Measurements from ENCODE around the gene TNFAIP8L2.

The TNFAIP8L2 gene

DNA sequence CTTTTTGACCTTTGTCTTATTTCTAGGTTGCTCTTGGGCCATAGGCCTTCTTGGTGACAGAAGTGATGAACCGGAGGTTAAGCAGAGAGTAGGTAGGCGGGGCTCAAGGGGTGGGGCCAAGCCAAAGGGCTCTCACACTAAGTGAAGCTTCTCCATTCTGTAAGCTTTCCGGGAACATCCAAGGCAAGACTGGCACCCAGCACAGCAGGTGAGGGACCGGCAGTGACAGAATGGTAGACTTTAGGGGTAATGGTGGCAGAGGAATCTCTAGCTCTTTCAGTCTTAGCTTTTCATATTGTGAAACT, at the start of gene TNFAIP8L2:
Gene TNFAIP8L2 (plus strand): TSS at position 135 of the 305 bp plus-strand sequence. CDS start 2,049 bp downstream, outside the sequence.
- no peak for FAIRE-seq

DNA sequence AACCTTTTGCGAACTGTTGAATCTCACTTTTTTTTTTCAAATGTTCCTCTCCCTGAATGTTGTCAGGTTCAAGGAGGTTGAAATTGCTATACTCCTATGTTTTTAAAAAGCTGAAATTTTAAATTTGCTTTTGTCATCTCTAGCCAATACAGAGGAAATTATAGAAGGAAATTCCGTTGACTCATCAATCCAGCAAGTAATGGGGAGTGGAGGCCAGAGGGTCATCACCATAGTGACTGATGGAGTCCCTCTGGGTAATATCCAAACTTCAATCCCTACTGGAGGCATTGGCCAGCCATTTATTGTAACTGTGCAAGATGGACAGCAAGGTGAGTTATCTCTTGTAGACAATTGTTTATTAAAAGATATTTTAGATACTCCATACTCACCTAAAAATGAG, 49.6 kb upstream of the TNFAIP8L2 start:
- no peak for FAIRE-seq

DNA sequence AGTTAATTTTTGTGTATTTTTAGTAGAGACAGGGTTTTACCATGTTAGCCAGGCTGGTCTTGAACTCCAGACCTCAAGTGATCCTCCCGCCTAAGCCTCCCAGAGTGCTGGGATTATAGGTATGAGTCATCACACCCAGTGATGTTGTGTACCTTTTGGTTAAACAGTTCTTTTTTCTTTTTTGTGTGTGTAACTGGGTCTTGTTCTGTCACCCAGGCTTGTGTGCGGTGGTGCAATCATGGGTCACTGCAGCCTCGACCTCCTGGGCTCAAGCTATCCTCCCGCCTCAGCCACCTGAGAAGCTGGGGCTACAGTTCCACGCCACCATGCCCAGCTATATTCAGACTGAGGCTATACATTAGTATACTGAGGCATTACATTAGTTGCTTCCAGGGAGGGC, 48.1 kb upstream of the TNFAIP8L2 start:
- no peak for FAIRE-seq

DNA sequence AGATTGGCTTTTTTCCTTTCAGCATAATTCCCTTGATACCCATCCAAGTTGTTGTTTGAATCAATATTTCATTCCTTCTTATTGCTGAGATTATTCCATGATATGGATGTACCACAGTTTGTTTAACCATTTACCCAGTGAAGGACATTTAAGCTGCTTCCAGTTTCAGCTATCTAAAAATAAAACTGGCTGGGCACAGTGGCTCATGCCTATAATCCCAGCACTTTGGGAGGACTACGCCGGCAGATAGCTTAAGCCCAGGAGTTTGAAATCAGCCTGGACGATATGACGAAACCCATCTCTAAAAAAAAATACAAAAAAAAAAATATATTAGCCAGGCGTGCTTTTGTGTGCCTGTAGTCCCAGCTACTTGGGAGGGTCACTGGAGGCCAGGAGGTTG, 42.6 kb upstream of the TNFAIP8L2 start:
- FAIRE-seq: no peak

DNA sequence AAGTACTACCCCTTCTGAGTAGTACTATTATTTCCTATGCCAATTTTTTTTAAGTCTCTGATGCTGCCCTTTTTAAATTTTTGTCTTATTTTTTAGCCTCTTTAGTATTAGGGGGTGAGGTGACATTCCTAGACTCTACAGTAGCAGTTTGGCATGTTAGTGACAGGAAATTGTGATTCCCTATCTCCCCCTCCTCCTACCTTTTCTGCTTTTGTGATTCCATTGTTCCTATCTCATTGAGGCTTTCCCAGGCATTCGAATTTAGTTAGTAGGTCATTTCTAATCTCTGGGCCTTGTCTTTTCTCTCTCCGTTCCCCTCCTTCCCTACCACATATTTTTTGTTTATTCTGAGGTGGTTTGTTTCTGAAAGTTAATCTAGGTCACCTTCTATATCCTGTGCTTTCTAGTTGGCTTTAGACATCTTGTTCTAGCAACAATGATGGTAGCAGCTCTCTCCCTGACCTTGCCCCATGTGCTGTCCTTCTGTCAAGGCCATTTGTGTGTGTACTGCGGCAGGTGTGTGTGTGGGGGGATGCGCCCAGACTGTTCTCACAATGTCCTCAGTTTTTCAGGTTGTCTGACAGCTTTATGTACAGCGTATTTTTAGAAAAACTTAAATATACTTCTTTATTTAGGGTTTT, 31.6 kb upstream of the TNFAIP8L2 start:
- FAIRE-seq: no peak

DNA sequence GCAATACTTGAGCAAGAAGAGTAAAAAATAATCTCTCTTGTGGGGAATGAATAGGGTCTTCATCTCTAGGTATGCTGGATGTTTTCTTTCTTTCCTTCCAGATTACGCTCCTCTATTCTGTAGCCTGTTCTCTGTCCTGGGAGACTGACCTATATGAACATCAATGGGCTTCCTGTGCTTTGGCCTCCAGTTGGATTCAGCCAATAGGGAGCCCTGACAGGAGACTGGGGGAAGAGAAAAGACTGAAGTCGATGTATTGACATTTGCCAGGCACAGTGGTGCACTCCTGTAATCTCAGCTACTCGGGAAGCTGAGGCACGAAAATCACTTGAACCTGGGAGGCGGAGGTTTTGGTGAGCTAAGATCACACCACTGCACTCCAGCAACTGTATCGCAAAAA, 27.6 kb upstream of the TNFAIP8L2 start:
- FAIRE-seq: no peak

DNA sequence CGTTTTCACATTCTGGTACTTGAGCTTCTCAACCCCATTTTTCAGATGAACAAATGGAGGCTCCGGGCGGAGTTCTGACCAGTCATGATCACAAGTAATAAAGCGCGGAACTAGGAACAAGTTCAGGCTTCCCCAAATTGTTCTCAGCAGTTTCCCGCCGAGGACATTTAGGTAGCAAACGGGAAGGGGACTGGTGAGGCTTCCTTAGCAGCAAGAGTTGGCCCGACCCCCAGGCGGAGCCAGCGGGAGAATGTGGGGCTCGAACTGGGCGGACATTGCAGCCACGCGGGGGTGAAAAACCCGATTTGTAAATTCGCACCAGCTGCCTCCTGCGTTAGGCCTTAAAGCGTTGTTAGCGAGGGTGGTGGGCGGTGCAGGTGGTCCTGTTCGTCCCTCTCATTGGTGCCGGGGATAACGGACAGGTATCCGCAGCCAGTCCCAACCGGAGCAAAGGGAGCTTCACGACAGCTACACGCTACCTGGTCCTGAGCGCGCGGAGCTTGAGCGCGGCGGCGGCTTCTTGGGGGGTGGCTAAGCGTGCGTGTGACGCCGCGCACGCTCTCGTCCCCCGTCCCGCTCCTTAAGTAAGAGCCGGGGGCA, 25.4 kb upstream of the TNFAIP8L2 start:
- no peak for FAIRE-seq

DNA sequence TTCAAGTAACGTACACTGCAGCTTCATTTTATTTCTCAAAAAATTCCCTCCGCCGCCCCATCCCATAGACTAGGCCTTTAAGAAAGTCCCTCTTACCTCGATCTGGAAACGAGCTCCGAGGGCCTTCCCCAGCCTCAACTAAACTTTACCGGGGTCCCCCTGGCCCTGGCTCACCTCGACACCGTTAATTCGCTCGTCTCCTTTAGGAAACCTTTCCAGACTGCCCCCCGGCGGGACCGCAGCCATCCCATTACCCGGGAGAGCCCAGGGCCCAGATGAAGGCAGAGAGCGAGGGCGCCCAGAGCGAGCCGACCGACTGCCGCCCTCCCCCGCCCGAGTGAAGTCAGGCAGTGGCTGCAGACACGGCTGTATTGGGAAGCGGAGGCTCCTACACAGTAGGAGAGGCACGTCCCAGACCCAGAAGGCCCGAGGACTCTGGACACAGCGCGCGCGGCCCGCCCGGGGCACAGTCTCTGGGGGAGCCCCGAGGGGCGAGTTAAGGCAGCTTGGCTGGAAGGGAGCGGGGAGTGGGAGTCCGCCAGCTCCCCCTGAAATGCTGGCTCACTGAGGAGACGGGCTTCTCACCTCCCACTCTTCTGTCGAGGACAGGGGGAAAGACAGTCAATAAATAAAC, 24.6 kb upstream of the TNFAIP8L2 start:
- no peak for FAIRE-seq

DNA sequence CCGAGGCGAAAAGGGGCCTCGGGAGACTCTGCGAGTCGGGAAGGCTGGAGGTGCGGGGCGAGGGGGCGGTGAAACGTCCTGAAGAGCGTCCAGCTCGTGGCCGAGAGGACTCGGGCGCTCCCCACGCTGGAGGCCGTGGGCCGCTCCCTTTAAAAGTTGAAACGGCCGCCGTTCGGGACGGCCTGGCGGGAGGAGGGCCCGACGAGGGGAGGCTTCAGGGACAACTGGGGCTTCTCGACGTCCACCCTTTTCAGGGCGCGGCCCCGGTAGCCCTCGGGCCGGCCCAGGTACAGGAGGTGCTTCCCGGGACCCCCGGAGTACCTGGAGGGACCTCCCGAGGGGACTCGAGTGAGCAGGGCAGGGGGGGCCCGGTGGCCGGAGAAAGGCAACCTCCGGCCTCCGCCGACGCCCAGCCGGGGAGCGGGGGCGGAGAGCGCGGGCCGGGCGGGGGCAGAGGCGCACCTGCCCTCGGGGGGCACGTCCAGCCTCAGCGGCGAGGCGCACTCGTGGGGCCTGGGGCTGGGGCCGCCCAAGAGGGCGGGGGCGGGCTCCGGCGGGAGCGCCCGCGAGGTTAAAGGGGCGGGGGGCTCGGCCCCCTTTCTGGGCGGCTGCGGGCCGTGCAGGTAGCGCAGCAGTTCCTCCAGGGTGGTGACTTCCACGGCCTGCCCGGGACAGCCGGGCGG, 24.0 kb upstream of the TNFAIP8L2 start:
- FAIRE-seq: no peak

DNA sequence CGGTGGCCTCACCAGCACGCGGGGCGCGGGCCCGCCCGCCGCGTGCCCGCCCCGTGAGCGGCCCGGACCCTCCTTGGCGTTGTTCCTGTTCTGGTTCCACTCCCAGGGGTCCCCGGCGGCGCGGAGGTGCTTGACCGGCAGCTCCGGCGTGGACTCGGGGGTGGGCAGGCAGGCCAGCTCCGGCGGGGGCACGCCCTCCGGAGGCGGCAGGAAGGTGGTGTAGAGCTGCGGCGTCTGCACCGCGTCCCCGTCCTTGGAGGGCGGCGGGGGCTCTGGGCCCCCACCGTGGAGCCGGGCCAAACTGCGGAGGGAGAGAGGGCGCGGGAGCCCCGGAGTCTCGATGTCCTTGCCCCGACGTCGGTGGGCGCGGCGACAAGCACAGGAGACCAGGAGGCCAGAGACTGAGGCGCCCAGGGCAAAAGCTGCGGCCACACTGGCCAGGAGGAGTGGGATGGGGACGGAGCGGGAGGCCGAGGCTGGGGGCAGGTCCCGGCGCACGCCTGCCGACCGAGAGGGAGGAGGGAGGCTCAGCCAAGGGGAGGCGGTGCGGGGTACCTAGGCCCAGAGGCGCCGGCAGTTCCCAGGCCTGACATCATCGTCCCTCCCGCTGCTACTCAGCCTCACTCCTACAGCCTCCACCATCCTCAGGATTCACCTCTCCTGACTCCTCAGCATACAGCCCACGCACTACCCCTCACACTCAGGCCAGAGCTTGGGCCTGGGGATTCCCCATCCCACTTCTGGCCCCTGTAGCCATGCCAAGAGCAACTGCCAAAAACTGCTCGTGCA, 23.2 kb upstream of the TNFAIP8L2 start:
- no peak for FAIRE-seq

DNA sequence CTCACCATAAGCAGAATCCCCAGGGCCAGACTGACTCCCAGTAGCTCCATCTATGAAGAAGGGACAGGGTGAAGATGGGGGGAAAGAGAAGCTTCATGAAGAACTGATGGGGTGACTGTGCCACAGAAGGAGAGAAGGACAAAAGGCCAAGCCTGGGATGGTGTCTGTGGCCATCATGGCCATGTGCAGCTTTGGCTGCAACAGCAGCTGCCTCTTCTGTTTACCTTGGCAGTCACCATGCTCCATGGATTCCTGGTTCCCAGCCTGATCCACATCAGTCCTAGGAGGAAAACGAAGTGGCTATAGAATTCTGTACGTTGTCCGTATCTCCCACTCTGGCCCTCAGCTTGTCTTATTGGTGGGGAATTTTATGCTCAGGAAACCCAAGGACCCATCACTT, 22.1 kb upstream of the TNFAIP8L2 start:
- FAIRE-seq: no peak

DNA sequence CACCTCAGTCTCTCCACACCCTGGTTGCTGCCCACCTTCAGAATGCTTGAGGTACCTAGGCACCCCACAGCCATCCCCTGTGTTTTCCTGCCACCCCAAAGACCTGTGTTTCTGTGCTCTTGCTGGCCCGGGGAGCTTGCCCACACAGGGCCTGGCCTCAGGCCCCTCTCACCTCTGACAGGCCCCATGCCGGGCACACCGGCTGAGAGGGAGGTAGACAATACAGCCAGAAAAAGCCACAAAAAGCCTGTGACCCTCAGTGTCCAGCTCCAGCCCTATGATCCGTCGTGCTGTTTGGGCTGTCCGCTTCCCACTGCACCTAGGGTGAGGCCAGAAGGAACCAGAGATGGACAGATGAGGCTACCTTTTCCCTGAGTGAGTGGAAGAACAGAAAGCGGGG, 21.5 kb upstream of the TNFAIP8L2 start:
- no peak for FAIRE-seq

DNA sequence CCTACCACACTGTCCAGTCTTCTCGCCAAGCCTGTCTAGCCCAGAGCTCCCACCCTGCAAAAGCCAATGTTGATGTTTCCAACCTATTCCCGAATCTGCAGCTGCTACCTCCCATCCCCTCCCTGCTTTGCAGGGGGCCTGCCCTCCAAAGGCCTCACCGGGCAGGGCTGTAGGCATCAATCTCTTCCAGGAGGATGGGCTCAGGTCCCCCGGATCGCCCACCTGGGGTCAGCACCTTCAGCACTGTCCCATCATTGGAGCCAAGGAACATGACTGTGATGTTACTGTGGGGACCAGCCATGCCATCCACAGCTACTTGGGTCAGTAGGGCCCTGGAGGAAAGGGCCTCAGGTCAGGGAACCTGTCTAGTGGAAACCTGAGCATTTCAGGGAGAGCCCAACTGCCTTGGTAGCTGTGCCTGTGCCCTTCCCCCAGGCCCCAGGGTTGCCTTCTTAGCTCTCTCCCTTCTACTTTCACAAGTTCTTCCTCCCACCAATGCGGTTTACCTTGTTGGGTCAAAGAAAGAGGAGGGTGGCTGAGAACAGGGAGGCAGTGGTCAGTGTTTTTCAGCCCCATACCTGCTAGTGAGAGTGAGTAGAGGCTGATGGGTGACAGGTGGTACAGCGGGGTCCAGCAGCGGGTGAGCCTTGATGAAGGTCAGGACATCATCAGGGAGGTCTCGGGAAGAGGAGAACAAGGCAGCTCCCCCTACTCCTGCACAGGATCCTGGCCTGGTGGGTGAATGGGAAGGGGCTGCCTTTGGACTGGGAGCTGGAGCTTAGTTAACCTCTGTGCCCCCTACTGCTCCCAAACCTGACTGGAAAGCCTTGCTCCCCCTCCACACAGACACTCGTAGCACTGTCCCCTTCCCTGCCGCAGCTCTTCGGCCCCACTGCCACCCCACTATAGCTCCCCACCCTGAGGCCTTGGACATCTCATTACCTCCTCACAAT, 20.7 kb upstream of the TNFAIP8L2 start:
- FAIRE-seq: no peak

DNA sequence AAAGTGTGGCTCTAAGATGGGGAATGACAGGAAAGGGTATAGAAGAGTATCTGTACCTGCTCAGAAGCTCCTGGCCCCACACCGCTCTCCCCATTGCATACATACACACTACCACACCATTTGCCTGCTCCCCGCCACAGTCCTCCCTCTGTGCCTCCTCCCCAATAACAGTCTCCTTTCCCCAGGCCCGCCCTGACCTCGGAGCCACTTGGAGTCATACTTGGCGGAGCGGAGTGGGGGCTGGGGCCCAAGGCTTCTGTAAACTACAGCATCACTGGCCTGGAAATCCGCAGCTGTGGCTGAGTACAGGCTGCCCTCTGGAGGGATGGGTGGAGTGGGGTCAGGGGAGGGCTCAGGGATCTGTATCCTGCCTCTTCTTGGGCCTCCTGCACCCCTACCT, 18.7 kb upstream of the TNFAIP8L2 start:
- FAIRE-seq: no peak

DNA sequence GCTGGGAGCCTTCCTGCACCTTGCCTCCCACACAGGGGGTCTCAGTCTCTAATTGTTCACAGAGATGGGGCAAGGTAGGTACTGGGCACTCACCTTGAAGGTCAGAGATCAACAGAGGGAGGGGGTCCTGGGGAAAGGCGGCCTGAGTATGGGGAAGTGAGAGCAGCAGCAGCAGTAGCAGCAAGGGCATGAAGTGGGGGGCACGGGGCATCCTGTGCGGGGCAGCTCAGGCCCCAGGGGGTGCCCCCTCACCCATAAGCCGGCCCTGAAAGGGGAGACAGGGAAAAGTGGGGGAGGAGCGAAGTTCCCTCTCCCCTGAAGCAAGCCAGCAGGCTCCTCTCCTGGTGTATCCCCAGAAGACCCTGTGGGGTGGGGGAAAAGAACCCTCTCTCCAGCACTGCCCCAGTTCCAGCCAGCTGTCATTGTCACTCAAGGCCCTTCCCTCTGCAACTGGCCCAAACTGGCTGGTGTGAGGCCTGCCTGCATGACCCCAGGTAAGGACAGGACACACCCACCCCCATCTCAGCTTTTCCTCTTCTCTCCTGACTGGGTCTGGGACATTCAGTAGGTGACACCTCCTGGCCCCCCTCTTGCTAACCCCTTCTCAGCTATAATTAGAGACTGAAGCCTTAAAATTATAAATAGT, 13.9 kb upstream of the TNFAIP8L2 start:
- no peak for FAIRE-seq

DNA sequence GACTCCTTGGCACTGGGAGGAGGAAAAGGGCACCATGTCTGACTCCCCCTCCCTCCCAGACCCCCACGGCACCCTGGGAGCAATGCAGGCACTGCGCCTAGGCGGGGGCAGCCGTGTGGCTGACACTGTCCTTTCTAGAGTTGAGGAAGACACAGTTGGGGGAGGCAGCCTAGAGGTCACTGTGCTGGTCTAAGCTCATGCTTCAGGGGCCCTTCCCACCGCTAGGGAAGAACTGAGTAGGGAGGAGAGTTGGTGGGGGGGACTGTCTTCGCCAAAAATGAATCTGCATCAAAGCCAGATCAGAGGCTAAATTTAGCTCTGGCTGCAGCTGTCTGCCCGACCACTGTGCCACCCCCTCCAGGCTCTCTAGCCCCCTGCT, 13.4 kb upstream of the TNFAIP8L2 start:
- FAIRE-seq: no peak

DNA sequence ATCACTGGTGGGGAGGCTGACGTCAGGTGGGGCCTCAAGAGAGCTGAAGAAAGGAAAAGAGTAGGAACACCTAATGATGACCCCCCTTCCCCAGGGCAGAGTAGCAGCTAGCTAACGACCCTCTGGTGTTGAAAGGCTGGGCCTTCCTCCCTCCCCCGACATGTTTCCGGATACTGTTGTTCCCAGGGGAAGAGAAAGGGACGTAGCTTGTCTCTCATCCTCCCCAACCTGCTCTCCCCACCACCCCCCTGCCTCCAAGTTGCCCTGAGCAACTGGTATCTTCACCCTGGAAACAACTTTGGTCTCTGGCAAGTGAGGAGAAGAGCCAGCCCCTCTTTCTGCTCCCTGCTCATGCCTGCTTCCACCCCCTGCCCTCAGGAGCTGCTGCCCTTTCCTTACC, 12.5 kb upstream of the TNFAIP8L2 start:
- FAIRE-seq: no peak

DNA sequence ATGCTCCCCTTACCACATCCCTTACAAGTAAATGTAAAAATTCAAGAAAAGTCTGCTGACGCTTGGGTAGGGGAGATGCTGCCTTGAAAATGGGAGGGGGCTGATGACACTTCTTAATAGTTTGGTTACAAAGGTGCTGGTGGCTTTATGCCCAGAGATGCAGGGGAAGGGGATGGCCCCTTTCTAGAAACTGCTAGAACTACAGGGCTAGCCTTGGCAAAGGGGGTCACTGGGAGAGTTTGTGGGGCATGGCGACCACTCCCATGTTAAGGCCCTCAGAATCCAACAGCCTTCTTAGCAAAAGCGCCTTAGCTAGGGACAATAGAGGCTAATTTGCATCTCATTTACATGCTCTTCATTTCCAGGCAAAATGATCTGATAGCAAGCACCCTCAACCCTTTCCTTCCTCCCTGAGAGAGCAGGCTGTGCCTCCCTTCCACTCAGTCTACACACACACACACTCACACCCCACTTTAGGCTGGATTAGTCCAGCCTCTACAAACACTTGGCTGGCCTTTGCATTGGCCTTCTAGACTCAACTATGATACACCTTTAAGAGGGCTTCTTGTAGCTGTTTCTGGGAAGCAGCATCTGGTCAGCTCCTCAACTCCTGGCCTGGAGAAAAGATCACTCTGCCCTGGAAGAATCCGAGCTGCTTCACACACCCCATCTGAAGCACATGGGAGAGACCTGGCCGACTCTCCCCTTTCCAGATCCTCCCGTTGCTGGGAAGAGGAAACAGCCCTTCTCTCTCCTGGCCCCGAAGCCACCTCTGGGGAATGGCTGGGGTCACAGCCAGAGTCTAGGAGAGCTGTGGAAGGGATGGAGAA, 11.8 kb upstream of the TNFAIP8L2 start:
- FAIRE-seq: no peak

DNA sequence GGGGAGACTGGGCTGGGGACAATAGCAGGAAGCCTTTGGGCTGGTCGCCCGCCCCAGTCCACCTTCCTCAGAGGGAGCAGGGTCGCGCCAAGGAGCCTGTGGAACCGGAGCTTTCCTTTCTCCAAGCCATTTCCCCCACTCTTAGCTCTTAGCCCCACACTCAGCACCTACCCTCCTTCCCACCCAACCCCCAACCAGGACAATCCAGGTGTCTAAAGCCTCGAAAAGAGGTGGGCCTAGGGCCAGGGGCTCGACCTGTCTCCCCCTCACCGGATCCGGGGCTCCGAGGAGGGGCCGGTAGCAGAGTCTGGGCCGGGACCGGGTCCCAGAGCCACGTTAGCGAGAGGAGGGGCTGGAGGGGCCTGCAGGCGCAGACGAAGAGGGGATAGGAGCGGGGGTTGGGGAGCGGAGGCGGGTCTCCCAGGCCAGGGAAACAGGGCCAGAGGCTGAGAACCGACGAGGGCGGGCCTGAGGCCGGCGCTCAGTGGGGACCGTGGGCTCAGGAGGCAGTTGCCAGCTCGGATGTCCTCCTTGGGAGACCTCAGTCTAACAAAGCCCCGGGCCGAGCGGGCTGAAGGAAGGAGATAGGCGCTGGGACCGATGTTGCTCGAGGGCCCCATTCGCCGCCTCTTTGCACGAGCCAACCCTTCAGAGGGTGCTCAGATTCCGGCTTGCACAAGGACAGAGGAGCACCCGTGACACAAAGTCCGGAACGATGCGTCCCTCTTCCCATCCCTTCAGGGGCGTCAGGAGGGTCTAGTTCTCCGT, 11.0 kb upstream of the TNFAIP8L2 start:
- no peak for FAIRE-seq

DNA sequence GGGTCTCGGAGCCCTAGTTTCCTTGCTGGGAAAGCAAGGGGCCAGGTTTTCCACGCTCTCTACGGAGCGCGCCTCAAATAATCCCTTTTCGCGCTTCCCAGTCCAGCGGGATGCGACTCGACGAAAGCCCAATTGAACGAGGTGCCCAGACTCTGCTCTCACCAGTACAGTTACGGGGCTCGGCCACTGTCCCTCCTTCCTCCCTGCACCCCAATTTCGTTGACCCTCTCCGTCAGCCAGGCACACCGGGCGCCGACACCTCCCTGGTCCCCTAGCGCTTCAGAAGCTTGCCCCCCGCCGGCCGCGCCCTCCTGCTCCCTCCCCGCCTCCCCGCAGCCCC, 10.4 kb upstream of the TNFAIP8L2 start:
- FAIRE-seq: no peak
